ENCODE data around the gene ELP4.

DNA sequence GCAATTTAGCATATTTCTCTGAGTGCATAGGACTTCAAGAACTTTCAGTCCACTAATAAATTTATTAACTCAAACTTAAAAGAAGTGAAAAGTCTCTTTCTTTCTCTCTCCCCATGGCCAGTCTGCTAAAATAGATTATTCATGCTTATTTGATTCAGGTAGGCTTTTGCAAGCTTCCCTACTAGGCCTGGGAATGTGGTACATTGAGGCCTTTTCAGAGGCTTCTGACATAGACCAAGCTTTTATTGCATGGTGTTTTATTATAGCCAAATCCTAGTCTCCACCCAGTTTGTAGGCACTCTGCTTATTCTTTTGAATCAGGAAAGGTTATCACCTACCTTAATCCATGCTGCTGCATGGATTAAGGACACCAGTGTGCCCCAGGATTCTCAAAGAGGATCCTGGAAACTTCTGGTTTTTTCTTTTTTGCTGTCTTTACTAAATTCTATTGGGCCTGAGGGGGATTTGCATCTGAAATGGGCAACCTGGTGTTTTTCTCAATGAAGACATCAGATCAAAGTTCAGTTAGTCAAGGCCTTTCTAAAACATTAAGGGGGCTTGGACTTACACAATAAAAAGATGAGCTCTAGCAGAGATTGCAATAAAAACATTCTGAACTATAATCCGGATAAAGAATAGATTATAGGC is 92.2 kb downstream of the ELP4 start:
- TF ChIP-seq EZH2phosphoT487 (IDR thresholded peaks at IDR 0.05; ENCODE audit: borderline replicate concordance), result no peak
- TF ChIP-seq, protein P1, sequence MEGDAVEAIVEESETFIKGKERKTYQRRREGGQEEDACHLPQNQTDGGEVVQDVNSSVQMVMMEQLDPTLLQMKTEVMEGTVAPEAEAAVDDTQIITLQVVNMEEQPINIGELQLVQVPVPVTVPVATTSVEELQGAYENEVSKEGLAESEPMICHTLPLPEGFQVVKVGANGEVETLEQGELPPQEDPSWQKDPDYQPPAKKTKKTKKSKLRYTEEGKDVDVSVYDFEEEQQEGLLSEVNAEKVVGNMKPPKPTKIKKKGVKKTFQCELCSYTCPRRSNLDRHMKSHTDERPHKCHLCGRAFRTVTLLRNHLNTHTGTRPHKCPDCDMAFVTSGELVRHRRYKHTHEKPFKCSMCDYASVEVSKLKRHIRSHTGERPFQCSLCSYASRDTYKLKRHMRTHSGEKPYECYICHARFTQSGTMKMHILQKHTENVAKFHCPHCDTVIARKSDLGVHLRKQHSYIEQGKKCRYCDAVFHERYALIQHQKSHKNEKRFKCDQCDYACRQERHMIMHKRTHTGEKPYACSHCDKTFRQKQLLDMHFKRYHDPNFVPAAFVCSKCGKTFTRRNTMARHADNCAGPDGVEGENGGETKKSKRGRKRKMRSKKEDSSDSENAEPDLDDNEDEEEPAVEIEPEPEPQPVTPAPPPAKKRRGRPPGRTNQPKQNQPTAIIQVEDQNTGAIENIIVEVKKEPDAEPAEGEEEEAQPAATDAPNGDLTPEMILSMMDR (conservative IDR thresholded peaks at IDR 0.05; ENCODE audit: low read length), result no peak
